SH-SY5Y (cell line): ENCODE results near the gene SLC16A13.

Experiments used
- GATA2 ChIP-seq: IDR thresholded peaks from 2 replicates; pipeline ENCODE4 v1.6.1; 2011; ENCODE audit warnings: mild to moderate bottlenecking, low read depth, low read length
- GATA3 ChIP-seq: IDR thresholded peaks from 2 replicates; pipeline ENCODE4 v1.6.1; 2011; ENCODE audit warnings: low read depth, mild to moderate bottlenecking, low read length, moderate library complexity

SLC16A13 gene

GRCh38 chr17:7004398-7005253, 31.2 kb upstream of the SLC16A13 start:
- no peak for TF ChIP-seq GATA3
- no peak for TF ChIP-seq GATA2

DNA sequence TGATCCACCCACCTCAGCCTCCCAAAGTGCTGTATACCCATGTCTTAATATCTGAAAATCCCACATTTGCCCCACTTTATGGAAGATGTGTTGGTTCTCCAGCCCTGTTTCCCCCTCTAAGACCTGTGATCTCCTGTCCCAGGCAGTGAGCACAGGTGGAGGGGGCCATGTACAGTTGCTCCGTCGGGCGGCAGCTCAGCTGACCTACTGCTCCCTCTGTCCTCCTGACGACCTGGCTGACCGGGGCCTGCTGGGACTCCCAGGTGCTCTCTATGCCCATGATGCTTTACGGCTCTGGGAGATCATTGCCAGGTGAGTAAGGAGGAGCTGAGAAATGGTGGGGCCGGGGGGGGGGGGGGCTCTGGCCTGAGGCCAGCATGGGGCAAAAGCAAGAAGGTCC, 30.1 kb upstream of the SLC16A13 start:
- TF ChIP-seq GATA3 (no peak), GATA2 (no peak)

DNA sequence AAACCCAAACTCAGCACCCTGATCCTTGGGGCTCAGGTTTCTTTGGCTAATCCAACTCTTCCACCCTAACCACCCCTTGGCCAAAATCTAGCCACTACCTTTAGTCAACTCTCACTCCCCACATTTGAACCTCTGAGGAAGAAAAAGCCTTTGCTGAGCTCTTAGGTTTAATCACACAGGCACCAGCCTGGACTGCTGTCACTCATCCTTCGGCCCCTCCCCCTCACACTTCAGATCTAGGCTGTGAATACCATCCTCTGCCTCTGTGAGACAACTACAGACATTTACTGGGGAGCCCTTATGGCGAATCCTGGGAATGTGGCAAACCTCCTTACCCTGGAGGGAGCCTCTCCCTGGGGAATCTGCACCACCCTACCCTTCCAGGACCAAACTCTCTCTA, 28.7 kb upstream of the SLC16A13 start:
- TF ChIP-seq GATA2, result no peak
- no peak for TF ChIP-seq GATA3

GRCh38 chr17:7010523-7010922, 25.3 kb upstream of the SLC16A13 start:
- TF ChIP-seq GATA2 (no peak), GATA3 (no peak)

- TF ChIP-seq GATA2, result no peak
- no peak for TF ChIP-seq GATA3
Observed at GRCh38 chr17:7011415-7011814, 24.4 kb upstream of the SLC16A13 start.

- TF ChIP-seq GATA3, result no peak
- no peak for TF ChIP-seq GATA2
Observed at GRCh38 chr17:7011942-7012254, 23.9 kb upstream of the SLC16A13 start.

- no peak for TF ChIP-seq GATA2
- TF ChIP-seq GATA3, result no peak
Observed at GRCh38 chr17:7014261-7014994, 21.4 kb upstream of the SLC16A13 start.

- no peak for TF ChIP-seq GATA2
- no peak for TF ChIP-seq GATA3
Observed at GRCh38 chr17:7014995-7015958, 20.5 kb upstream of the SLC16A13 start.

GRCh38 chr17:7016418-7016817, 19.4 kb upstream of the SLC16A13 start:
- TF ChIP-seq GATA2 (no peak), GATA3 (no peak)

- no peak for TF ChIP-seq GATA3
Observed at GRCh38 chr17:7016886-7017826, 18.7 kb upstream of the SLC16A13 start.

DNA sequence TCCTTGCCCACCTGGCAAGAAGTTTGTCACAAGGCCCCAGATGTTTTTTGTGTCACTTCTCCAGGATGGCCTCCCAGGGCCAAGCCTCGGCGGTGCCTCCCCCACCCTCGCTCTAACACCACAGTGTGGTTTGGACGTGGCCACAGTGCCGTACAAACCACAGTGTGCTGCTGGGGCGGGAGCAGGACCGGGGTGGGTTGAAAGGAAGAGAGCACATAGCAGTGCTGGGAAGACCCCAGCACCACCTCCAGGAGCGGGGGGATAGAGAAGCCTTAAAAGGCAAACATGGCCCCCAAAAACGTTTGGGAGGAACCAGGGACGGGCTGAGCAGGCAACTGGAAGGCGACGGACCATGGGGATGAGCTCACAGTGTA, 18.0 kb upstream of the SLC16A13 start:
- no peak for TF ChIP-seq GATA2
- TF ChIP-seq GATA3, result no peak

DNA sequence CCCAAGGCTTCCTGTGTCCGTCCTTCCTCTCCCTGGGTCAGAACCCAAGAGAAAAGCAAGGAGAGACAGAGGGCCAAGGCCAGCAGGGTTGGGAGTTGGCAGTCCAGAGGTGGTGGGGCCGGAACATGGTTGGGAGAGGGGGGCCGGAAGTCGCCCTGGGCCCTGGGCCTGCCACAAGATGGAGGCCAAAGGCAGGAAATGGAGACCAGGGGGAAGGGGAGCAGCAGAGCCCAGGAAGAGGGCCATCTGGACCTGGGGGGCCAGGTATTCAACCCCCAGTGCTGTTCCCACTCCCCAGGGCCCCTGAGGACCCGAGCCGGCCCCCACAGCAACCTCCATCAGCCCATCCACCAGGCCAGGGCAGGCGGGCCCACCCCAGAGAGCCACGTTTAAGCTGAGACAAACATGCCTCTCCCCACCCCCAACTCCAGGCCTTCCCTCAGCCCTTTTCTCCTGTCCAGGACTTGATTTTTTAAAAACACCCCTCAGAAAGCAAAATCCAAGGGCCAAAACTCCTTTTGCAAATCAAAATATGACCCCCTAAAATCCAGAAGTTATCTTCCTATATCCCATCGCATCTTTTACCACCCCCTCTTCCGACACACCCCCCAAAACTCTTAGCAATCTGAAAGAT, 17.4 kb upstream of the SLC16A13 start:
- TF ChIP-seq GATA2 (no peak), GATA3 (no peak)

GRCh38 chr17:7019367-7019766, 16.4 kb upstream of the SLC16A13 start:
- TF ChIP-seq GATA2 (no peak), GATA3 (no peak)
